K562 (cell line): Measurements from ENCODE around the gene RDH11. TPM values are rescaled to one million over a fixed set of nuclear protein-coding genes. Genes with fewer than 3 reads are reported as not detected.

ENCODE experiments used
- CREB1 ChIP-seq, 2 experiments: sonication (generic) in 1 of 2; formaldehyde crosslinking in 1 of 2; IDR thresholded peaks; 2 replicates each; pipeline versions ENCODE4 v1.6.1 to v1.8.0; 2012 to 2022; ENCODE audit warnings: inconsistent platforms in 1 of 2, mild to moderate bottlenecking in 1 of 2, missing genetic modification reagents in 1 of 2, moderate library complexity in 1 of 2
- EGR1 ChIP-seq: fragments of 450-650 bp; conservative IDR thresholded peaks from 2 replicates; pipeline ENCODE4 v1.6.1; 2017; ENCODE audit warnings: mild to moderate bottlenecking
- GATAD2A ChIP-seq: fragments of 450-650 bp; IDR thresholded peaks from 2 replicates; pipeline ENCODE4 v1.6.1; 2017
- GTF2B ChIP-seq: IDR thresholded peaks from 2 replicates; pipeline ENCODE4 v1.6.1; 2011; ENCODE audit not compliant: insufficient read length; ENCODE audit errors: extremely low read depth
- MAZ ChIP-seq, 2 experiments: fragments of 450-650 bp in 1 of 2; sonication (generic) in 1 of 2; formaldehyde crosslinking; IDR thresholded peaks in 1 of 2; conservative IDR thresholded peaks in 1 of 2; 2 replicates each; pipeline versions ENCODE4 v1.4.0 to v1.5.0; 2020; ENCODE audit warnings: mild to moderate bottlenecking in 1 of 2, missing genetic modification reagents in 1 of 2
- MEIS2 ChIP-seq: fragments of 450-650 bp; IDR thresholded peaks from 2 replicates; pipeline ENCODE4 v1.6.1; 2014; ENCODE audit warnings: mild to moderate bottlenecking; ENCODE audit not compliant: partially characterized antibody
- NCOA4 ChIP-seq: fragments of 450-650 bp; IDR thresholded peaks from 2 replicates; pipeline ENCODE4 v1.6.1; 2018; ENCODE audit warnings: mild to moderate bottlenecking; ENCODE audit not compliant: partially characterized antibody
- NFYB ChIP-seq: IDR thresholded peaks from 2 replicates; pipeline ENCODE4 v1.6.1; 2011; ENCODE audit warnings: mild to moderate bottlenecking, moderate library complexity; ENCODE audit not compliant: insufficient read length; ENCODE audit errors: extremely low read depth
- NRF1 ChIP-seq, 2 experiments: fragments of 450-650 bp; IDR thresholded peaks in 1 of 2; conservative IDR thresholded peaks in 1 of 2; 2 replicates each; pipeline ENCODE4 v1.6.1; 2014; ENCODE audit warnings: mild to moderate bottlenecking in 2 of 2
- PBX2 ChIP-seq, 2 experiments: IDR thresholded peaks in 1 of 2; conservative IDR thresholded peaks in 1 of 2; 2 replicates each; pipeline ENCODE4 v1.6.1; 2016; ENCODE audit warnings: low read depth in 2 of 2, mild to moderate bottlenecking in 1 of 2, missing compliant biosample characterization in 1 of 2, missing genetic modification characterization in 1 of 2, moderate library complexity in 1 of 2
- POLR2A ChIP-seq: fragments of 450-650 bp; conservative IDR thresholded peaks from 2 replicates; pipeline ENCODE4 v1.6.1; 2016
- RFX1 ChIP-seq: fragments of 450-650 bp; IDR thresholded peaks from 2 replicates; pipeline ENCODE4 v1.6.1; 2016; ENCODE audit warnings: mild to moderate bottlenecking, moderate library complexity
- YY1 ChIP-seq, 3 experiments: IDR thresholded peaks; 2 replicates each; pipeline ENCODE4 v1.6.1; 2011; ENCODE audit warnings: low read length in 2 of 3, mild to moderate bottlenecking in 2 of 3, moderate library complexity in 2 of 3, borderline replicate concordance in 1 of 3, control low read depth in 1 of 3, low read depth in 1 of 3; ENCODE audit not compliant: insufficient read depth in 3 of 3, insufficient replicate concordance in 2 of 3, control insufficient read depth in 1 of 3, insufficient read length in 1 of 3; ENCODE audit errors: extremely low read depth in 1 of 3
- ZNF318 ChIP-seq, 2 experiments: fragments of 450-650 bp; IDR thresholded peaks; 2 replicates each; pipeline ENCODE4 v1.6.1; 2016; ENCODE audit warnings: mild to moderate bottlenecking in 2 of 2, borderline replicate concordance in 1 of 2, low read depth in 1 of 2, moderate library complexity in 1 of 2
- polyA plus RNA-seq, 8 experiments: library from polyadenylated mRNA; depleted of rRNA in 4 of 8; stranded (reverse) in 5 of 8; unstranded in 3 of 8; fragments of >200 nt; fragmentation: Nextera tagmentation in 2 of 8; fragmentation: Illumina TruSeq in 1 of 8; extraction: Ambion mirVana in 2 of 8; extraction: Trizol in 1 of 8; gene quantifications; 2 replicates each; pipeline versions ENCODE4 v1.2.1 to v1.2.3, GENCODE V29; 2011 to 2014; ENCODE audit warnings: inconsistent platforms in 1 of 8, missing spikeins in 1 of 8
- total RNA-seq, 7 experiments: library from RNA; depleted of rRNA in 6 of 7; stranded (reverse); fragments of >200 nt in 6 of 7; fragmentation: Illumina TruSeq in 2 of 7; extraction: Trizol in 2 of 7; gene quantifications; 2 replicates each; pipeline versions ENCODE4 v1.2.1 to v1.2.3, GENCODE V29; 2011 to 2021; ENCODE audit warnings: low replicate concordance in 1 of 7

The RDH11 gene
- total and polyA plus RNA-seq, 9 of the 15 experiments (the other 6 are each of a cell fraction or from before 2014, with no cell fraction given): 50.6 to 172 (median 70.5) TPM

- TF ChIP-seq GTF2B: peak; percentile 37
- peak; percentile 50 for TF ChIP-seq EGR1
- no peak for TF ChIP-seq MAZ (CRISPR knock-in tag; conservative IDR thresholded peaks at IDR 0.05 in 1 of 2, IDR thresholded peaks at IDR 0.05 in 1 of 2)
- TF ChIP-seq MEIS2: peak; percentile 67
- TF ChIP-seq RFX1: peak; percentile 32; the same call in 1 of the 2 replicates
- TF ChIP-seq NCOA4: no peak
- no peak for TF ChIP-seq PBX2 (CRISPR knock-in tag; IDR thresholded peaks at IDR 0.05; ENCODE audit: low read depth)
- peak; percentile 50 for TF ChIP-seq PBX2 (tag; conservative IDR thresholded peaks at IDR 0.05; ENCODE audit: low read depth)
- TF ChIP-seq NFYB: peak; percentile 79
- no peak for TF ChIP-seq CREB1 (IDR thresholded peaks at IDR 0.05)
- TF ChIP-seq CREB1 (CRISPR knock-in tag; IDR thresholded peaks at IDR 0.05): 0 out of 2 replicates have a peak, but pooled peaks have one; percentile 25
- no peak for TF ChIP-seq ZNF318 (IDR thresholded peaks at IDR 0.05; ENCODE audit: borderline replicate concordance in 1 of 2, low read depth in 1 of 2)
- TF ChIP-seq GATAD2A: 0 out of 2 replicates have a peak, but pooled peaks have one; percentile 68
- TF ChIP-seq POLR2A: peak; percentile 86
- TF ChIP-seq NRF1 (conservative IDR thresholded peaks at IDR 0.05 in 1 of 2, IDR thresholded peaks at IDR 0.05 in 1 of 2): 0 out of 4 replicates have a peak, but pooled peaks of 1 of the 2 experiments have one; percentile 23
- no peak for TF ChIP-seq YY1 (IDR thresholded peaks at IDR 0.05; ENCODE audit: borderline replicate concordance in 1 of 3, control insufficient read depth in 1 of 3, extremely low read depth in 1 of 3, insufficient read depth in 3 of 3, insufficient read length in 1 of 3, insufficient replicate concordance in 2 of 3, low read depth in 1 of 3, low read length in 2 of 3)
Observed at GRCh38 chr14:67694791-67695393, 672 bp downstream of the RDH11 start (continued).
